Measurements from ENCODE around the gene HOXA3. TPM values are rescaled to one million over a fixed set of nuclear protein-coding genes. Genes with fewer than 3 reads are reported as not detected.

Gene HOXA3
- total and polyA plus RNA-seq, 4 donors, result 3.8 to 20.8 (median 10.9) TPM

- Histone ChIP-seq H3K36me3 (ENCODE audit: control insufficient read depth in 1 of 2, insufficient read depth in 2 of 2, low read length in 1 of 2) (no peaks in the 10 kb centered on the region), H3K9me3 (ENCODE audit: control insufficient read depth, low read length) (no peaks in the 10 kb centered on the region), H3K4me3 (ENCODE audit: low read length in 2 of 2) (no peak overlapping the region), H3K4me1 (ENCODE audit: control insufficient read depth in 1 of 2, insufficient read depth in 2 of 2, low read length in 2 of 2) (peaks cover 0 to 2% of the 10 kb centered on the region in 2 donors), H3K27me3 (ENCODE audit: control insufficient read depth in 1 of 2, insufficient read depth in 2 of 2, low read length in 1 of 2) (no peaks in the 10 kb centered on the region), H3K27ac (ENCODE audit: low read depth in 1 of 2, low read length in 2 of 2) (no peak overlapping the region)
- 73 to 93% methylated on average over 23 of the region's 23 CpGs for WGBS, 2 donors
- DNase-seq (peak in 1 of 2 donors; percentile 73), ATAC-seq (ENCODE audit: low FRiP score) (no peak)
- intact Hi-C loops (cut with DNase I), result loop anchor here (2.0 to 10.0 kb wide), 4 partner anchors 478 to 955 kb away; partner anchors contain the start of genes CBX3 (in 1 of the 2) and HNRNPA2B1 (in 1 of the 2)
Observed at GRCh38 chr7:27160145-27160545, 7.8 kb upstream of the HOXA3 start.

- Histone ChIP-seq H3K9me3 (ENCODE audit: control insufficient read depth, low read length) (no peaks in the 10 kb centered on the region), H3K4me3 (ENCODE audit: low read length in 2 of 2) (no peak overlapping the region), H3K4me1 (ENCODE audit: control insufficient read depth in 1 of 2, insufficient read depth in 2 of 2, low read length in 2 of 2) (peaks cover 0 to 2% of the 10 kb centered on the region in 2 donors), H3K36me3 (ENCODE audit: control insufficient read depth in 1 of 2, insufficient read depth in 2 of 2, low read length in 1 of 2) (no peaks in the 10 kb centered on the region), H3K27ac (ENCODE audit: low read depth in 1 of 2, low read length in 2 of 2) (no peak overlapping the region), H3K27me3 (ENCODE audit: control insufficient read depth in 1 of 2, insufficient read depth in 2 of 2, low read length in 1 of 2) (no peaks in the 10 kb centered on the region)
- WGBS, 2 donors, result 85 to 91% methylated on average over 27 of the region's 27 CpGs
- intact Hi-C loops (cut with DNase I), result loop anchor here (2.0 to 10.0 kb wide), 5 partner anchors 477 to 955 kb away; partner anchors contain the start of genes CBX3 (in 2 of the 2) and HNRNPA2B1 (in 2 of the 2)
- DNase-seq (no peak), ATAC-seq (ENCODE audit: low FRiP score) (no peak)
Observed at GRCh38 chr7:27159266-27160144, 7.1 kb upstream of the HOXA3 start.

- Histone ChIP-seq H3K9me3 (ENCODE audit: control insufficient read depth, low read length) (no peaks in the 10 kb centered on the region), H3K27me3 (ENCODE audit: control insufficient read depth in 1 of 2, insufficient read depth in 2 of 2, low read length in 1 of 2) (no peaks in the 10 kb centered on the region), H3K36me3 (ENCODE audit: control insufficient read depth in 1 of 2, insufficient read depth in 2 of 2, low read length in 1 of 2) (no peaks in the 10 kb centered on the region), H3K4me3 (ENCODE audit: low read length in 2 of 2) (no peak overlapping the region), H3K4me1 (ENCODE audit: control insufficient read depth in 1 of 2, insufficient read depth in 2 of 2, low read length in 2 of 2) (peaks cover 0 to 2% of the 10 kb centered on the region in 2 donors), H3K27ac (ENCODE audit: low read depth in 1 of 2, low read length in 2 of 2) (no peak overlapping the region)
- intact Hi-C loops (cut with DNase I), result loop anchor here (5.0 to 10.0 kb wide), 2 partner anchors 791 to 954 kb away; partner anchors contain the start of genes CBX3 (in 1 of the 2) and HNRNPA2B1 (in 1 of the 2)
- ATAC-seq (ENCODE audit: low FRiP score) (no peak), DNase-seq (peak in 1 of 2 donors; percentile 75)
- 68 to 88% methylated on average over 35 of the region's 35 CpGs for WGBS, 2 donors
Observed at GRCh38 chr7:27158436-27159265, 6.3 kb upstream of the HOXA3 start.

- intact Hi-C loops (cut with DNase I), result loop anchor here (5.0 to 10.0 kb wide), 2 partner anchors 791 to 953 kb away; partner anchors contain the start of genes CBX3 (in 1 of the 2) and HNRNPA2B1 (in 1 of the 2)
- Histone ChIP-seq H3K4me1 (ENCODE audit: control insufficient read depth in 1 of 2, insufficient read depth in 2 of 2, low read length in 2 of 2) (peaks cover 0 to 2% of the 10 kb centered on the region in 2 donors), H3K9me3 (ENCODE audit: control insufficient read depth, low read length) (no peaks in the 10 kb centered on the region), H3K36me3 (ENCODE audit: control insufficient read depth in 1 of 2, insufficient read depth in 2 of 2, low read length in 1 of 2) (no peaks in the 10 kb centered on the region), H3K4me3 (ENCODE audit: low read length in 2 of 2) (no peak overlapping the region), H3K27ac (ENCODE audit: low read depth in 1 of 2, low read length in 2 of 2) (no peak overlapping the region), H3K27me3 (ENCODE audit: control insufficient read depth in 1 of 2, insufficient read depth in 2 of 2, low read length in 1 of 2) (no peaks in the 10 kb centered on the region)
- DNase-seq (no peak), ATAC-seq (ENCODE audit: low FRiP score) (no peak)
- 63 to 80% methylated on average over 30 of the region's 30 CpGs for WGBS, 2 donors
Observed at GRCh38 chr7:27157702-27158431, 5.5 kb upstream of the HOXA3 start.

GRCh38 chr7:27156916-27157701, 4.7 kb upstream of the HOXA3 start:
- Histone ChIP-seq H3K36me3 (ENCODE audit: control insufficient read depth in 1 of 2, insufficient read depth in 2 of 2, low read length in 1 of 2) (no peaks in the 10 kb centered on the region), H3K27ac (ENCODE audit: low read depth in 1 of 2, low read length in 2 of 2) (no peak overlapping the region), H3K4me3 (ENCODE audit: low read length in 2 of 2) (peak overlapping the region in 1 of 2 donors; percentile 14), H3K4me1 (ENCODE audit: control insufficient read depth in 1 of 2, insufficient read depth in 2 of 2, low read length in 2 of 2) (peaks cover 0 to 2% of the 10 kb centered on the region in 2 donors), H3K9me3 (ENCODE audit: control insufficient read depth, low read length) (no peaks in the 10 kb centered on the region), H3K27me3 (ENCODE audit: control insufficient read depth in 1 of 2, insufficient read depth in 2 of 2, low read length in 1 of 2) (no peaks in the 10 kb centered on the region)
- ATAC-seq (ENCODE audit: low FRiP score) (no peak), DNase-seq (peak in 1 of 2 donors; percentile 75)
- 46 to 58% methylated on average over 29 to 30 of the region's 30 CpGs for WGBS, 2 donors
- intact Hi-C loops (cut with DNase I), result loop anchor here (5.0 to 10.0 kb wide), 2 partner anchors 790 to 952 kb away; partner anchors contain the start of genes CBX3 (in 1 of the 2) and HNRNPA2B1 (in 1 of the 2)

GRCh38 chr7:27156508-27156898, 4.1 kb upstream of the HOXA3 start, which contains the start of gene HOXA7:
TSS of gene HOXA7 (minus strand) at chr7:27156675. CDS start at chr7:27156545, 130 bp downstream.
- DNase-seq, result peak; percentile 80 to 94
- no peak within 1 kb of the TSS for H3K27ac ChIP-seq (ENCODE audit: low read depth in 1 of 2, low read length in 2 of 2)
- H3K27me3 ChIP-seq (ENCODE audit: control insufficient read depth in 1 of 2, insufficient read depth in 2 of 2, low read length in 1 of 2), result no peaks in the 10 kb centered on the region
- WGBS, 2 donors, result 3% methylated on average over 23 to 33 of the region's 33 CpGs
- H3K4me1 ChIP-seq (ENCODE audit: control insufficient read depth in 1 of 2, insufficient read depth in 2 of 2, low read length in 2 of 2), result peaks cover 0 to 2% of the 10 kb centered on the region in 2 donors
- ATAC-seq (ENCODE audit: low FRiP score), result peak; percentile 70
- intact Hi-C loops (cut with DNase I), result loop anchor here (5.0 to 10.0 kb wide), 2 partner anchors 789 to 952 kb away; partner anchors contain the start of genes CBX3 (in 1 of the 2) and HNRNPA2B1 (in 1 of the 2)
- H3K9me3 ChIP-seq (ENCODE audit: control insufficient read depth, low read length), result no peaks in the 10 kb centered on the region
- peak within 1 kb of the TSS; percentile 14 to 21 for H3K4me3 ChIP-seq (ENCODE audit: low read length in 2 of 2)
- no peaks in the 10 kb centered on the region for H3K36me3 ChIP-seq (ENCODE audit: control insufficient read depth in 1 of 2, insufficient read depth in 2 of 2, low read length in 1 of 2)

GRCh38 chr7:27155816-27156507, 3.6 kb upstream of the HOXA3 start:
- DNase-seq, result peak in 1 of 2 donors; percentile 83
- ATAC-seq (ENCODE audit: low FRiP score), result peak; percentile 44
- intact Hi-C loops (cut with DNase I), result loop anchor here (5.0 to 10.0 kb wide), 2 partner anchors 789 to 951 kb away; partner anchors contain the start of genes CBX3 (in 1 of the 2) and HNRNPA2B1 (in 1 of the 2)
- Histone ChIP-seq H3K4me3 (ENCODE audit: low read length in 2 of 2) (peak overlapping the region; percentile 14 to 21), H3K27me3 (ENCODE audit: control insufficient read depth in 1 of 2, insufficient read depth in 2 of 2, low read length in 1 of 2) (no peaks in the 10 kb centered on the region), H3K27ac (ENCODE audit: low read depth in 1 of 2, low read length in 2 of 2) (no peak overlapping the region), H3K9me3 (ENCODE audit: control insufficient read depth, low read length) (no peaks in the 10 kb centered on the region), H3K36me3 (ENCODE audit: control insufficient read depth in 1 of 2, insufficient read depth in 2 of 2, low read length in 1 of 2) (no peaks in the 10 kb centered on the region), H3K4me1 (ENCODE audit: control insufficient read depth in 1 of 2, insufficient read depth in 2 of 2, low read length in 2 of 2) (peaks cover 0 to 2% of the 10 kb centered on the region in 2 donors)
- WGBS, 2 donors, result 2 to 4% methylated on average over 63 of the region's 63 CpGs

Data from aorta (tissue), 5 donors.